G401 (cell line): ENCODE measurements around the gene CHRNB2. TPM values are rescaled to one million over a fixed set of nuclear protein-coding genes. Genes with fewer than 3 reads are reported as not detected.

Experiments
- DNase-seq: peaks from one replicate; pipeline ENCODE4 v3.0.0-alpha.2; 2015; ENCODE audit warnings: low spot score
- in situ Hi-C: cut with HindIII; loops from 2 replicates; pipeline ENCODE4 v1.10.0; 2016; ENCODE audit warnings: low sequenced_read_pairs, mixed read lengths
- total RNA-seq: library from RNA; depleted of rRNA; stranded (reverse); fragments of >200 nt; shearing (Covaris generic); gene quantifications from 2 replicates; pipeline ENCODE4 v1.2.3, GENCODE V29; 2014; rRNA removed

The CHRNB2 gene
- total RNA-seq, 1 experiment from 2014 or later: not detected

- in situ Hi-C loops: no loop called here
- no peak for DNase-seq
Observed at GRCh38 chr1:154624746-154625643, 57.4 kb downstream of the CHRNB2 start.

- DNase-seq: no peak
Observed at GRCh38 chr1:154626456-154627256, 59.1 kb downstream of the CHRNB2 start.

GRCh38 chr1:154627257-154628120 is 59.9 kb downstream of the CHRNB2 start:
- peak; percentile 88 for DNase-seq
- in situ Hi-C loops: no loop called here

More at GRCh38 chr1:154626456-154627256, 59.1 kb downstream of the CHRNB2 start:
- in situ Hi-C loops: no loop called here

GRCh38 chr1:154628121-154628405 is 60.5 kb downstream of the CHRNB2 start:
- no peak for DNase-seq
- in situ Hi-C loops: no loop called here

GRCh38 chr1:154629061-154629674 is 61.6 kb downstream of the CHRNB2 start:
- no peak for DNase-seq
- in situ Hi-C loops: no loop called here

Other genes starting within 250 kb of the CHRNB2 start
- gene AQP10, start 246.7 kb upstream of the CHRNB2 start, total RNA-seq: 0.24 TPM in 1 of 2 replicates, not detected in the other
- 66.6 and 73.8 TPM in 2 replicates for gene ATP8B2, start 242.3 kb upstream of the CHRNB2 start, total RNA-seq
- gene IL6R, start 162.4 kb upstream of the CHRNB2 start, total RNA-seq: 4.7 and 44.7 TPM in 2 replicates
- gene TDRD10, start 65.6 kb upstream of the CHRNB2 start, total RNA-seq: 0.17 TPM in 1 of 2 replicates, not detected in the other
- gene SHE, start 65.4 kb upstream of the CHRNB2 start, total RNA-seq: not detected in 2 replicates
- 38.0 and 61.2 TPM in 2 replicates for gene UBE2Q1, start 9.1 kb upstream of the CHRNB2 start, total RNA-seq
- 67.4 and 94.1 TPM in 2 replicates for gene ADAR, start 40.4 kb downstream of the CHRNB2 start, total RNA-seq